NCI-H2029 treated with DMSO at 0.1 percent for 48 hours (cell line): ENCODE data around the gene LTB4R.

Source experiments
- DNase-seq: peaks from one replicate; lab custom pipeline; 2025; lab: John Stamatoyannopoulos, UW

The LTB4R gene

GRCh38 chr14:24278424-24278823 lies 32.9 kb upstream of the LTB4R start:
- no peak for DNase-seq

- no peak for DNase-seq
Measured at GRCh38 chr14:24279301-24280186, 31.8 kb upstream of the LTB4R start.

GRCh38 chr14:24280797-24281460 lies 30.4 kb upstream of the LTB4R start:
- DNase-seq = no peak

GRCh38 chr14:24281636-24282035 lies 29.7 kb upstream of the LTB4R start:
- no peak for DNase-seq

- DNase-seq = no peak
Measured at GRCh38 chr14:24282736-24283135, 28.6 kb upstream of the LTB4R start.

GRCh38 chr14:24283796-24284460 lies 27.4 kb upstream of the LTB4R start:
- no peak for DNase-seq

- no peak for DNase-seq
Measured at GRCh38 chr14:24284501-24285035, 26.7 kb upstream of the LTB4R start.

- DNase-seq = no peak
Measured at GRCh38 chr14:24285351-24285750, 26.0 kb upstream of the LTB4R start.

- DNase-seq = no peak
Measured at GRCh38 chr14:24286996-24287395, 24.3 kb upstream of the LTB4R start.

- DNase-seq = no peak
Measured at GRCh38 chr14:24289649-24290280, 21.5 kb upstream of the LTB4R start.

- DNase-seq = no peak
Measured at GRCh38 chr14:24290746-24291145, 20.6 kb upstream of the LTB4R start.

GRCh38 chr14:24291446-24292117 lies 19.7 kb upstream of the LTB4R start:
- no peak for DNase-seq

GRCh38 chr14:24292118-24292807 lies 19.0 kb upstream of the LTB4R start:
- DNase-seq = no peak

- no peak for DNase-seq
Measured at GRCh38 chr14:24293525-24293924, 17.8 kb upstream of the LTB4R start.

GRCh38 chr14:24296341-24297157 lies 14.8 kb upstream of the LTB4R start:
- peak; percentile 22 for DNase-seq

GRCh38 chr14:24297190-24297964 lies 13.9 kb upstream of the LTB4R start:
- DNase-seq = no peak

GRCh38 chr14:24298892-24299254 lies 12.4 kb upstream of the LTB4R start:
- DNase-seq = no peak

- DNase-seq = peak; percentile 47
Measured at GRCh38 chr14:24299255-24300191, 11.8 kb upstream of the LTB4R start, which contains the start of the genes DHRS1 and NOP9. Gene DHRS1, minus strand, starts transcription at chr14:24299780. Its CDS starts 674 bp downstream, at chr14:24299106. Gene NOP9, plus strand, starts transcription at chr14:24299850. Its CDS starts 105 bp downstream, at chr14:24299955.
